Neuronal stem cell (in vitro differentiated cells): ENCODE results near the gene TRDN.

Experiments
- DNase-seq: peaks from one replicate; pipeline ENCODE4 v3.0.0-alpha.2; 2013; ENCODE audit warnings: low spot score
- H2AFZ ChIP-seq: one replicate; pipeline ENCODE4 v1.6.1; 2013; ENCODE audit warnings: mild to moderate bottlenecking, low read length, inconsistent platforms
- H2AK5ac ChIP-seq: 2 replicates; pipeline ENCODE4 v1.6.1; 2013; ENCODE audit warnings: low read depth, mild to moderate bottlenecking, inconsistent platforms, low read length, moderate library complexity, mixed read lengths
- H2BK120ac ChIP-seq: 2 replicates; pipeline ENCODE4 v1.6.1; 2013; ENCODE audit warnings: low read depth, mild to moderate bottlenecking, inconsistent platforms, low read length, moderate library complexity, mixed read lengths
- H2BK12ac ChIP-seq: one replicate; pipeline ENCODE4 v1.6.1; 2013; ENCODE audit warnings: low read length, inconsistent platforms
- H2BK15ac ChIP-seq: 2 replicates; pipeline ENCODE4 v1.6.1; 2013; ENCODE audit warnings: mild to moderate bottlenecking, low read length, inconsistent platforms, mixed read lengths
- H2BK5ac ChIP-seq: one replicate; pipeline ENCODE4 v1.6.1; 2013; ENCODE audit warnings: inconsistent platforms, mild to moderate bottlenecking, low read length, moderate library complexity
- H3K14ac ChIP-seq: one replicate; pipeline ENCODE4 v1.6.1; 2013; ENCODE audit warnings: low read length, inconsistent platforms
- H3K18ac ChIP-seq: 2 replicates; pipeline ENCODE4 v1.6.1; 2013; ENCODE audit warnings: low read length, inconsistent platforms
- H3K23ac ChIP-seq: 2 replicates; pipeline ENCODE4 v1.6.1; 2013; ENCODE audit warnings: low read depth, mild to moderate bottlenecking, mixed read lengths, low read length, inconsistent platforms; ENCODE audit not compliant: poor library complexity
- H3K27ac ChIP-seq: replicated peaks from 3 replicates; pipeline ENCODE4 v1.5.1; 2013; ENCODE audit warnings: low read length, inconsistent platforms
- H3K27me3 ChIP-seq, 3 experiments: 2 replicates each; pipeline ENCODE4 v1.6.1; 2013; ENCODE audit warnings: low read length in 3 of 3, mild to moderate bottlenecking in 2 of 3, inconsistent platforms in 1 of 3, low read depth in 1 of 3, mixed read lengths in 1 of 3, moderate library complexity in 1 of 3; ENCODE audit not compliant: control insufficient read depth in 3 of 3, insufficient read depth in 3 of 3
- H3K36me3 ChIP-seq, 2 donors: replicated peaks in 1 of 2; 2 replicates each; pipeline ENCODE4 v1.6.1; 2013; ENCODE audit warnings: low read length in 2 of 2; ENCODE audit not compliant: control insufficient read depth in 2 of 2, insufficient read depth in 2 of 2
- H3K4ac ChIP-seq: 2 replicates; pipeline ENCODE4 v1.6.1; 2013; ENCODE audit warnings: inconsistent platforms, mild to moderate bottlenecking, low read length, moderate library complexity
- H3K4me1 ChIP-seq, 2 donors: 1 replicate in 1 of 2; 2 replicates in 1 of 2; pipeline ENCODE4 v1.6.1; 2013; ENCODE audit warnings: low read length in 2 of 2, low read depth in 1 of 2; ENCODE audit not compliant: control insufficient read depth in 2 of 2, insufficient read depth in 1 of 2
- H3K4me2 ChIP-seq: one replicate; pipeline ENCODE4 v1.6.1; 2013; ENCODE audit warnings: mild to moderate bottlenecking, low read length, inconsistent platforms; ENCODE audit not compliant: insufficient read depth, poor library complexity, severe bottlenecking
- H3K4me3 ChIP-seq, 2 donors: 2 replicates each; pipeline ENCODE4 v1.5.1; 2013; ENCODE audit warnings: low read length in 2 of 2, mild to moderate bottlenecking in 2 of 2, inconsistent platforms in 1 of 2, moderate library complexity in 1 of 2
- H3K79me1 ChIP-seq: one replicate; pipeline ENCODE4 v1.6.1; 2013; ENCODE audit warnings: low read depth, mild to moderate bottlenecking, inconsistent platforms, low read length, moderate library complexity
- H3K9ac ChIP-seq: one replicate; pipeline ENCODE4 v1.6.1; 2013; ENCODE audit warnings: mild to moderate bottlenecking, low read depth, low read length, inconsistent platforms; ENCODE audit not compliant: poor library complexity
- H3K9me3 ChIP-seq, 2 donors: replicated peaks in 1 of 2; 2 replicates each; pipeline versions ENCODE3 to v1.6.1; 2013; ENCODE audit warnings: low read length in 2 of 2, mild to moderate bottlenecking in 2 of 2, inconsistent platforms in 1 of 2, low read depth in 1 of 2, mixed read lengths in 1 of 2, moderate library complexity in 1 of 2; ENCODE audit not compliant: control insufficient read depth in 2 of 2, insufficient read depth in 1 of 2
- H4K8ac ChIP-seq: one replicate; pipeline ENCODE4 v1.6.1; 2013; ENCODE audit warnings: low read depth, mild to moderate bottlenecking, inconsistent platforms, low read length, moderate library complexity
- H4K91ac ChIP-seq: one replicate; pipeline ENCODE4 v1.6.1; 2013; ENCODE audit warnings: low read length, low read depth, mild to moderate bottlenecking, inconsistent platforms; ENCODE audit not compliant: poor library complexity
- WGBS, 2 donors: extraction: QIAGEN DNeasy Blood & Tissue Kit; methylation state at CpG; one replicate each; pipeline ENCODE4 v1.1.7; 2013; ENCODE audit warnings: missing lambda C conversion rate in 2 of 2, mixed read lengths in 1 of 2; ENCODE audit not compliant: insufficient read length in 2 of 2, insufficient replicate concordance in 1 of 2; ENCODE audit errors: extremely low coverage in 2 of 2; 5-methylcytosine and 5-hydroxymethylcytosine counted together

The TRDN gene

DNA sequence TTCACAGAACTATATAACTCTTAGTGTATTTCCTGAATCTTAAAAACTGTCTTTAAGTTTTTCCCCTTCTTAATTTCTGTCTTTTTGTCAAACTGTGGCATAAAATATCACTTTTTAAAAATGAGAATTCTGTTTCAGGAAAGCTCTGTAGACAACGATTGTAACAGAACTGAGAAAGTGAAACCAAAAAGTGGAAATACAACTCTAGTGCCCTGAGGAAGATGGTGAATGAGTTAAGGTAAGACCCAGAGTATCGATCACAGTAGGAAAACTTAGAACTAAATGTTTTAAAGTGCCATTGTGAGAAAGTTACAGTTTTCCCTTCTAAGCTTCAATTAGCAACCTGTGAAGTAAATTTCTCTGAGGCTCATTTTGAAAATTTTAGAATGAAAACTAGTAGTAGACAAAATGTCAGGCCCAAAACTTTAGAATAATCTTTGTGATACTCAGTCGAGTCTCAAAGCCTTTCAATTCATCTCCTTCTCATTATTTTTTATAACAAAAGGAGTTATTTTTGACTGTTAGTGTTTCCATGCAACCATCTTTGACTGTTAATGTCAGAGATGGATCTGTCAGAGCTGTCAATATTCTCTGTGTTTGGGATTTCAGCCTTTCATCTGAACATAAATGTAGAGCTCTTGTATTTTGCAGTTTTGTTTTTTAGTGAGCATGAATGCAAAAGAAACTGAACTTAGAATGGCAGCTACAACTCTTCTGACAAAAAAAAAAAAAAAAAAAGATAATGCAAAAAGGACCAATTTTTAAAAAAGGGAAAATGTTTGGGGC is 19.0 kb upstream of the TRDN start:
- Histone ChIP-seq H3K4me3 (no peak overlapping the region), H3K27me3 (no peaks in the 10 kb centered on the region), H3K79me1 (no peaks in the 10 kb centered on the region), H2BK5ac (no peak overlapping the region), H4K91ac (no peak overlapping the region), H3K18ac (no peak overlapping the region), H2BK120ac (no peak overlapping the region), H3K14ac (no peak overlapping the region), H3K4ac (no peak overlapping the region), H3K4me1 (no peaks in the 10 kb centered on the region), H3K23ac (no peak overlapping the region), H2BK15ac (no peak overlapping the region), H3K36me3 (no peaks in the 10 kb centered on the region), H4K8ac (no peak overlapping the region), H3K4me2 (no peak overlapping the region), H3K9ac (no peak overlapping the region), H3K9me3 (peaks cover 0 to 2% of the 10 kb centered on the region in 2 donors), H2AFZ (peak overlapping the region; percentile 80), H3K27ac (no peak overlapping the region), H2BK12ac (no peak overlapping the region), H2AK5ac (no peak overlapping the region)
- no CpG with 5 or more reads among the region's 3 CpGs for WGBS, 2 donors
- DNase-seq = no peak

DNA sequence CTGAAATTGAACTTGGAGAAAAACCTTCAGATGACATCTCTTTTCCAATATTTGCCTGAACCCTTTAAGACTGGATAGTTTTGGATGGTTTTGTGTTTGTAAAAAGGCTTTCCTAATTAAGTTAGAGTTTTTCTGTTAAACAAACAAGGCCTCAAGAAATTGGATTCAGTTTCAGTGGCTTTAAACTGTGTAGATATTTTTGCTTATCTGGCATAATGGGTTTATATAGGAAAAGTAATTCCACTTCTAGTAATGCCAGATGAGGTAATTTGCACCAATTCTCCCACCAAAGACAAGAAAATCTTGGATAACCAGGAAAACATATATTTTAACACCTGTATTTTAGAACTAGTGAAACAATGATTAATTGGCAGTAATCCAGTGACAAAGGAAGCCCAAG is 12.0 kb upstream of the TRDN start:
- no peaks in the 10 kb centered on the region for H3K79me1 ChIP-seq
- no peak overlapping the region for H2BK12ac ChIP-seq
- H3K36me3 ChIP-seq = no peaks in the 10 kb centered on the region
- H3K4me3 ChIP-seq = no peak overlapping the region
- no peak for DNase-seq
- H2AFZ ChIP-seq = no peak overlapping the region
- H2AK5ac ChIP-seq = no peak overlapping the region
- H3K27ac ChIP-seq = no peak overlapping the region
- no peak overlapping the region for H2BK5ac ChIP-seq
- no peak overlapping the region for H3K14ac ChIP-seq
- no peak overlapping the region for H3K18ac ChIP-seq
- H4K91ac ChIP-seq = no peak overlapping the region
- no peak overlapping the region for H3K4me2 ChIP-seq
- no peak overlapping the region for H2BK120ac ChIP-seq
- no peaks in the 10 kb centered on the region for H3K4me1 ChIP-seq
- no peak overlapping the region for H3K9ac ChIP-seq
- peaks cover 0 to 6% of the 10 kb centered on the region in 2 donors for H3K9me3 ChIP-seq
- no peak overlapping the region for H4K8ac ChIP-seq
- H3K23ac ChIP-seq = no peak overlapping the region
- H3K27me3 ChIP-seq = no peaks in the 10 kb centered on the region
- no peak overlapping the region for H3K4ac ChIP-seq
- no peak overlapping the region for H2BK15ac ChIP-seq

DNA sequence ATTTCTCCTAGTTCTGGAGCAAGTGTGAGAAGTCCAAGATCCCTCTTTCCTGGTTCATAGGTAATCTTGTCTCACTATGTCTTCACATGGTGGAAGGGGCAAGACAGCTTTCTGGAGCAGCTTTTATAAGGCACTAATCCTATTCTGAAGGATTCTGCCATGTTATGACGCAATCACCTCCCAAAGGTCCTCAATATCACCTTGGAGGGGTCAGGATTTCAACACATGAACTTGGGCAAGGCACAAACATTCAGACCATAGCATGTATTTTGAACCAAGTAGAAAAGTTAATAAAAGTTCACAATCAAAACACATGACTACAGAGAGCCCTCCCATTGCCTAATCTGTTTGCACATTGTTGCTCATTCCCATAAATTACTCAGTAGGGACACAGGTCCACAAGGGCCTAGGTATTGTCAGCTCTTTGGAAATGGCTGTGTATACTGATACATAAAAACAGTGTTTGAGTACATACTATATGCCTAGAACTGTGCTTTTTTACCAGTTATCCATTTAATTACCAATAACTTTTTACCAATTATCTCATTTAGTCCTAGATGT is 11.3 kb upstream of the TRDN start:
- no peak for DNase-seq
- no peak overlapping the region for H2AFZ ChIP-seq
- H3K18ac ChIP-seq = no peak overlapping the region
- H3K4me3 ChIP-seq = no peak overlapping the region
- no CpG with 5 or more reads among the region's 1 CpG for WGBS, 2 donors
- H3K4me1 ChIP-seq = no peaks in the 10 kb centered on the region
- H3K9me3 ChIP-seq = peaks cover 0 to 6% of the 10 kb centered on the region in 2 donors
- H3K36me3 ChIP-seq = no peaks in the 10 kb centered on the region
- H2BK5ac ChIP-seq = no peak overlapping the region
- H3K27ac ChIP-seq = no peak overlapping the region
- no peak overlapping the region for H3K4ac ChIP-seq
- H2BK12ac ChIP-seq = no peak overlapping the region
- H3K79me1 ChIP-seq = no peaks in the 10 kb centered on the region
- H3K4me2 ChIP-seq = no peak overlapping the region
- H2BK15ac ChIP-seq = no peak overlapping the region
- no peak overlapping the region for H3K14ac ChIP-seq
- H3K9ac ChIP-seq = no peak overlapping the region
- H3K23ac ChIP-seq = no peak overlapping the region
- no peak overlapping the region for H4K91ac ChIP-seq
- no peak overlapping the region for H4K8ac ChIP-seq
- H2AK5ac ChIP-seq = no peak overlapping the region
- no peak overlapping the region for H2BK120ac ChIP-seq
- H3K27me3 ChIP-seq = no peaks in the 10 kb centered on the region

DNA sequence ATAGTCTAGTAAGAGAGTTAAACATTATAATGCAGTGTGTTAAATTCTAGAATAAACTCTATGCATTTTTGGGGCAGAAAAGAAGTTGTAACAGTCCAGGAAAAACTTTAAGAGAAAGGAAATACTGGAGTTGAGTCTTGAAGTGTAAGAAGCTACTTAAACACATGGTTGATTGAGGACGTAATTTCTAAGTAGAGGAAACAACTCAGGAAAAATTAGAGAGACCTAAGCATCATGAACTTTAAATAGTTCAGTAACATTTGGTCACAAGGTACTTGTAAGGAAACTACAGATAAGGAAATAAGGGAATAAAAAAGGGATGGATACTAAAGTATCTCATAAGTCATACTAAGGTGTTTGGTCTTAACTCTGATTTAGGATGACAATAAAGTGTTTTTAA is 4.7 kb upstream of the TRDN start:
- no peak overlapping the region for H3K9ac ChIP-seq
- H3K23ac ChIP-seq = no peak overlapping the region
- no peaks in the 10 kb centered on the region for H3K27me3 ChIP-seq
- WGBS, 2 donors = no CpG with 5 or more reads among the region's 1 CpG
- no peak overlapping the region for H2BK5ac ChIP-seq
- no peak overlapping the region for H3K27ac ChIP-seq
- H3K4me3 ChIP-seq = no peak overlapping the region
- H3K4me1 ChIP-seq = peaks cover 10 to 22% of the 10 kb centered on the region in 2 donors
- no peak overlapping the region for H2BK12ac ChIP-seq
- no peaks in the 10 kb centered on the region for H3K36me3 ChIP-seq
- no peak overlapping the region for H3K4ac ChIP-seq
- no peak overlapping the region for H2BK120ac ChIP-seq
- no peak for DNase-seq
- no peak overlapping the region for H4K91ac ChIP-seq
- no peaks in the 10 kb centered on the region for H3K9me3 ChIP-seq
- no peak overlapping the region for H3K18ac ChIP-seq
- H3K4me2 ChIP-seq = no peak overlapping the region
- H3K79me1 ChIP-seq = no peaks in the 10 kb centered on the region
- H4K8ac ChIP-seq = no peak overlapping the region
- no peak overlapping the region for H2AK5ac ChIP-seq
- no peak overlapping the region for H2AFZ ChIP-seq
- H3K14ac ChIP-seq = no peak overlapping the region
- H2BK15ac ChIP-seq = no peak overlapping the region
